CD4-positive, alpha-beta T cell (primary cell): ENCODE measurements around the gene PKD2. TPM values are rescaled to one million over a fixed set of nuclear protein-coding genes. Genes with fewer than 3 reads are reported as not detected.

Experiments used
- ATAC-seq: fragments of 200-7000 bp; cut with Tn5 transposase; one replicate; pipeline ENCODE4 v1.10.0; 2022; ENCODE audit warnings: mild to moderate bottlenecking; ENCODE audit not compliant: poor library complexity
- CTCF ChIA-PET: fragments of 350-600 bp; sonication (Branson Sonifier 250); formaldehyde crosslinking; loops from one replicate; lab custom pipeline; 2021; ENCODE audit warnings: antibody characterized with exemption, inconsistent platforms; lab: Charles Lee
- POLR2A ChIA-PET: fragments of 350-600 bp; sonication (Branson Sonifier 250); formaldehyde crosslinking; loops from one replicate; lab custom pipeline; 2021; ENCODE audit warnings: antibody characterized with exemption, inconsistent platforms; lab: Charles Lee
- DNase-seq, 14 experiments: peaks; one replicate each; pipeline ENCODE4 v3.0.0-alpha.2; 2013 to 2020; ENCODE audit warnings: mixed read lengths in 2 of 14
- H3K27ac ChIP-seq, 2 donors: one replicate each; pipeline versions ENCODE4 v1.5.1 to v1.7.0; 2013; ENCODE audit warnings: low read length in 2 of 2, low read depth in 1 of 2, mild to moderate bottlenecking in 1 of 2
- H3K27me3 ChIP-seq, 2 experiments: 1 replicate in 1 of 2; 2 replicates in 1 of 2; pipeline versions ENCODE4 v1.6.1 to v1.7.0; 2013; ENCODE audit warnings: low read length in 2 of 2, control low read depth in 1 of 2, mild to moderate bottlenecking in 1 of 2, moderate library complexity in 1 of 2; ENCODE audit not compliant: insufficient read depth in 2 of 2, control insufficient read depth in 1 of 2
- H3K36me3 ChIP-seq: one replicate; pipeline ENCODE4 v1.6.1; 2013; ENCODE audit warnings: low read length, control low read depth; ENCODE audit not compliant: insufficient read depth
- H3K4me1 ChIP-seq: one replicate; pipeline ENCODE4 v1.6.1; 2013; ENCODE audit warnings: low read length, control low read depth; ENCODE audit not compliant: insufficient read depth
- H3K4me3 ChIP-seq: one replicate; pipeline ENCODE4 v1.5.1; 2013; ENCODE audit warnings: mild to moderate bottlenecking, low read length, moderate library complexity
- H3K9me3 ChIP-seq, 2 experiments: 1 replicate in 1 of 2; 2 replicates in 1 of 2; pipeline versions ENCODE4 v1.6.1 to v1.7.0; 2013; ENCODE audit warnings: low read length in 2 of 2, mild to moderate bottlenecking in 2 of 2, control low read depth in 1 of 2, moderate library complexity in 1 of 2; ENCODE audit not compliant: control insufficient read depth in 1 of 2, insufficient read depth in 1 of 2
- H3K27ac Mint-ChIP-seq: one replicate; pipeline ENCODE4 v1.8.0; 2020; ENCODE audit warnings: mixed read lengths
- H3K27me3 Mint-ChIP-seq: one replicate; pipeline ENCODE4 v1.8.0; 2021; ENCODE audit warnings: mixed read lengths
- H3K36me3 Mint-ChIP-seq: one replicate; pipeline ENCODE4 v1.8.0; 2021; ENCODE audit warnings: low read depth, mixed read lengths
- H3K4me1 Mint-ChIP-seq: one replicate; pipeline ENCODE4 v1.8.0; 2021; ENCODE audit warnings: low read depth, mixed read lengths
- H3K4me3 Mint-ChIP-seq: one replicate; pipeline ENCODE4 v1.8.0; 2020; ENCODE audit warnings: mild to moderate bottlenecking, mixed read lengths
- H3K9me3 Mint-ChIP-seq: one replicate; pipeline ENCODE4 v1.8.0; 2020; ENCODE audit warnings: mixed read lengths
- CTCF ChIP-seq: fragments of 200-600 bp; IDR thresholded peaks from one replicate; pipeline ENCODE4 v1.8.0; 2022; ENCODE audit warnings: antibody characterized with exemption, mild to moderate bottlenecking
- intact Hi-C, 2 experiments: fragments of 100-400 bp; cut with DNase I in 1 of 2; cut with micrococcal nuclease in 1 of 2; formaldehyde crosslinking; loops; one replicate each; pipeline versions ENCODE4 v1.15.1 to v1.9.0; 2023 to 2025; cut with DNase I, micrococcal nuclease
- total RNA-seq, 174 experiments: library from RNA in 2 of 174; stranded (reverse) in 2 of 174; gene quantifications; one replicate each; pipeline ENCODE4 v1.2.3 and lab custom pipeline; 2021 to 2026

Gene PKD2
- total RNA-seq, 2 experiments from 2014 or later = 4.1 to 4.3 TPM

GRCh38 chr4:88043001-88043400 is 35.6 kb downstream of the PKD2 start:
- Mint-ChIP-seq H3K27ac (no peak overlapping the region), H3K27me3 (no peaks in the 10 kb centered on the region), H3K4me3 (no peak overlapping the region), H3K4me1 (peaks cover 3% of the 10 kb centered on the region), H3K9me3 (no peaks in the 10 kb centered on the region), H3K36me3 (peaks cover 39% of the 10 kb centered on the region)
- intact Hi-C loops = no loop called here
- H3K9me3 ChIP-seq = no peaks in the 10 kb centered on the region
- H3K36me3 ChIP-seq = peaks cover 35% of the 10 kb centered on the region
- ChIA-PET POLR2A (no interaction called here), CTCF (no interaction called here)
- DNase-seq = no peak
- no peaks in the 10 kb centered on the region for H3K27me3 ChIP-seq
- H3K4me1 ChIP-seq = no peaks in the 10 kb centered on the region
- H3K4me3 ChIP-seq = no peak overlapping the region
- H3K27ac ChIP-seq = no peak overlapping the region
- TF ChIP-seq CTCF = no peak
- no peak for ATAC-seq

GRCh38 chr4:88043586-88044340 is 36.3 kb downstream of the PKD2 start:
- H3K4me3 ChIP-seq = no peak overlapping the region
- ATAC-seq (no peak), DNase-seq (no peak)
- H3K4me1 ChIP-seq = no peaks in the 10 kb centered on the region
- TF ChIP-seq CTCF = no peak
- H3K36me3 ChIP-seq = peaks cover 28% of the 10 kb centered on the region
- Mint-ChIP-seq H3K4me3 (no peak overlapping the region), H3K4me1 (peaks cover 4% of the 10 kb centered on the region), H3K27me3 (no peaks in the 10 kb centered on the region), H3K9me3 (no peaks in the 10 kb centered on the region), H3K27ac (no peak overlapping the region), H3K36me3 (peaks cover 31% of the 10 kb centered on the region)
- ChIA-PET CTCF (no interaction called here), POLR2A (no interaction called here)
- no peak overlapping the region for H3K27ac ChIP-seq
- no peaks in the 10 kb centered on the region for H3K27me3 ChIP-seq
- no peaks in the 10 kb centered on the region for H3K9me3 ChIP-seq
- intact Hi-C loops = no loop called here

GRCh38 chr4:88045021-88045420 is 37.6 kb downstream of the PKD2 start:
- no peaks in the 10 kb centered on the region for H3K27me3 ChIP-seq
- ChIA-PET CTCF (no interaction called here), POLR2A (no interaction called here)
- no peak for TF ChIP-seq CTCF
- DNase-seq (no peak), ATAC-seq (no peak)
- intact Hi-C loops = no loop called here
- no peaks in the 10 kb centered on the region for H3K9me3 Mint-ChIP-seq
- H3K4me3 ChIP-seq = no peak overlapping the region
- H3K4me1 Mint-ChIP-seq = peaks cover 4% of the 10 kb centered on the region
- H3K27ac ChIP-seq = no peak overlapping the region
- H3K27me3 Mint-ChIP-seq = no peaks in the 10 kb centered on the region
- H3K9me3 ChIP-seq = no peaks in the 10 kb centered on the region
- no peak overlapping the region for H3K4me3 Mint-ChIP-seq
- peaks cover 25% of the 10 kb centered on the region for H3K36me3 Mint-ChIP-seq
- no peak overlapping the region for H3K27ac Mint-ChIP-seq
- no peaks in the 10 kb centered on the region for H3K4me1 ChIP-seq
- H3K36me3 ChIP-seq = peaks cover 21% of the 10 kb centered on the region
